IMR-90 (cell line): ENCODE data around the gene PSKH1. TPM values are rescaled to one million over a fixed set of nuclear protein-coding genes. Genes with fewer than 3 reads are reported as not detected.
A peak's percentile ranks its signal among the peaks of the same experiment; 100 is the strongest.

Experiments used
- ATAC-seq: fragments of 200-7000 bp; cut with Tn5 transposase; 2 replicates; pipeline ENCODE4 v1.9.1; 2020; ENCODE audit warnings: low read depth, mild to moderate bottlenecking, moderate library complexity
- BruUV-seq: library from RNA; stranded (reverse); fragments of 400-500 nt; replicated peaks from 2 replicates; lab custom pipeline; 2021; lab: Mats Ljungman, UMichigan
- CTCF ChIA-PET: fragments of 300-600 bp; formaldehyde crosslinking; extraction: SDS; loops from one replicate; lab custom pipeline; 2021; ENCODE audit warnings: antibody characterized with exemption; lab: Yijun Ruan, JAX
- POLR2A ChIA-PET: fragments of 300-600 bp; sonication (Branson Sonifier 250); formaldehyde crosslinking; loops from one replicate; lab custom pipeline; 2022; ENCODE audit warnings: antibody characterized with exemption; ENCODE audit not compliant: unreplicated experiment; lab: Charles Lee
- DNase-seq: peaks from one replicate; pipeline ENCODE4 v3.0.0; 2013
- H2AFZ ChIP-seq: replicated peaks from 2 replicates; pipeline ENCODE3; 2013; ENCODE audit warnings: low read length, mild to moderate bottlenecking; ENCODE audit not compliant: poor library complexity
- H2AK5ac ChIP-seq: 2 replicates; pipeline ENCODE4 v1.6.1; 2013; ENCODE audit warnings: low read depth, low read length, inconsistent platforms
- H2AK9ac ChIP-seq: replicated peaks from 2 replicates; pipeline ENCODE3; 2013; ENCODE audit warnings: mild to moderate bottlenecking, low read depth, low read length, moderate library complexity; ENCODE audit not compliant: poor library complexity
- H2BK120ac ChIP-seq: 2 replicates; pipeline ENCODE4 v1.6.1; 2013; ENCODE audit warnings: low read depth, low read length, inconsistent platforms
- H2BK15ac ChIP-seq: 3 replicates; pipeline ENCODE4 v1.6.1; 2013; ENCODE audit warnings: low read depth, low read length, inconsistent platforms
- H2BK20ac ChIP-seq: 2 replicates; pipeline ENCODE4 v1.6.1; 2013; ENCODE audit warnings: low read depth, mild to moderate bottlenecking, inconsistent platforms, low read length, moderate library complexity
- H2BK5ac ChIP-seq: 2 replicates; pipeline ENCODE4 v1.6.1; 2013; ENCODE audit warnings: mild to moderate bottlenecking, low read depth, low read length, inconsistent platforms; ENCODE audit not compliant: poor library complexity, severe bottlenecking
- H3K14ac ChIP-seq: replicated peaks from 2 replicates; pipeline ENCODE4 v1.6.1; 2013; ENCODE audit warnings: low read depth, low read length, inconsistent platforms
- H3K18ac ChIP-seq: 2 replicates; pipeline ENCODE4 v1.6.1; 2013; ENCODE audit warnings: low read depth, low read length, control low read depth
- H3K23ac ChIP-seq: 2 replicates; pipeline ENCODE4 v1.6.1; 2013; ENCODE audit warnings: low read depth, low read length, inconsistent platforms
- H3K27ac ChIP-seq: 2 replicates; pipeline ENCODE4 v1.5.1; 2013; ENCODE audit warnings: mild to moderate bottlenecking, control low read depth, low read length; ENCODE audit not compliant: insufficient read depth
- H3K27me3 ChIP-seq: 2 replicates; pipeline ENCODE4 v1.6.1; 2013; ENCODE audit warnings: low read length; ENCODE audit not compliant: control insufficient read depth, insufficient read depth
- H3K36me3 ChIP-seq: 2 replicates; pipeline ENCODE4 v1.6.1; 2013; ENCODE audit warnings: low read length, mixed read lengths; ENCODE audit not compliant: control insufficient read depth, insufficient read depth
- H3K4ac ChIP-seq: 2 replicates; pipeline ENCODE4 v1.6.1; 2013; ENCODE audit warnings: low read depth, low read length, inconsistent platforms
- H3K4me1 ChIP-seq: 2 replicates; pipeline ENCODE4 v1.6.1; 2013; ENCODE audit warnings: low read length, mixed read lengths; ENCODE audit not compliant: control insufficient read depth, insufficient read depth
- H3K4me2 ChIP-seq: 2 replicates; pipeline ENCODE4 v1.6.1; 2013; ENCODE audit warnings: low read depth, mild to moderate bottlenecking, control low read depth, low read length, moderate library complexity
- H3K4me3 ChIP-seq: 2 replicates; pipeline ENCODE4 v1.5.1; 2013; ENCODE audit warnings: low read depth, mild to moderate bottlenecking, control low read depth, low read length, moderate library complexity; ENCODE audit not compliant: insufficient read depth
- H3K56ac ChIP-seq: 2 replicates; pipeline ENCODE4 v1.6.1; 2013; ENCODE audit warnings: low read length, inconsistent platforms; ENCODE audit not compliant: insufficient read depth; ENCODE audit errors: extremely low read depth
- H3K79me1 ChIP-seq, 2 experiments: 2 replicates each; pipeline ENCODE4 v1.6.1; 2013; ENCODE audit warnings: low read length in 2 of 2, inconsistent platforms in 1 of 2, low read depth in 1 of 2
- H3K9ac ChIP-seq: 2 replicates; pipeline ENCODE4 v1.6.1; 2013; ENCODE audit warnings: low read depth, low read length, control low read depth
- H3K9me1 ChIP-seq: 2 replicates; pipeline ENCODE4 v1.6.1; 2013; ENCODE audit warnings: low read length, inconsistent platforms; ENCODE audit not compliant: insufficient read depth
- H3K9me3 ChIP-seq: 2 replicates; pipeline ENCODE4 v1.6.1; 2013; ENCODE audit warnings: low read length; ENCODE audit not compliant: control insufficient read depth, insufficient read depth
- H4K20me1 ChIP-seq: 2 replicates; pipeline ENCODE4 v1.6.1; 2013; ENCODE audit warnings: low read length, inconsistent platforms; ENCODE audit not compliant: insufficient read depth
- H4K5ac ChIP-seq: 2 replicates; pipeline ENCODE4 v1.6.1; 2013; ENCODE audit warnings: mild to moderate bottlenecking, low read depth, low read length, control low read depth
- H4K8ac ChIP-seq, 2 experiments: 2 replicates each; pipeline ENCODE4 v1.6.1; 2013; ENCODE audit warnings: low read depth in 2 of 2, low read length in 2 of 2, control low read depth in 1 of 2, inconsistent platforms in 1 of 2
- H4K91ac ChIP-seq: 2 replicates; pipeline ENCODE4 v1.6.1; 2013; ENCODE audit warnings: low read depth, low read length, inconsistent platforms; ENCODE audit not compliant: insufficient read depth
- CTCF ChIP-seq: conservative IDR thresholded peaks from 2 replicates; pipeline ENCODE4 v1.5.1; 2012; ENCODE audit warnings: mild to moderate bottlenecking, low read depth, low read length, improper control_type of control experiment
- FOS ChIP-seq: fragments of 150-350 bp; IDR thresholded peaks from 2 replicates; pipeline ENCODE4 v1.6.1; 2016; ENCODE audit warnings: low read depth, low read length
- RAD21 ChIP-seq: IDR thresholded peaks from 2 replicates; pipeline ENCODE4 v1.6.1; 2012; ENCODE audit warnings: low read length, improper control_type of control experiment
- SMC3 ChIP-seq: fragments of 150-350 bp; IDR thresholded peaks from 2 replicates; pipeline ENCODE4 v1.6.1; 2016; ENCODE audit warnings: low read depth, mild to moderate bottlenecking, antibody characterized with exemption, low read length, moderate library complexity
- WGBS, 2 experiments: methylation state at CpG; one replicate each; pipeline versions ENCODE4 v1.1.5 to v1.1.7; 2013; ENCODE audit warnings: missing lambda C conversion rate in 2 of 2; ENCODE audit not compliant: insufficient read length in 1 of 2; ENCODE audit errors: extremely low coverage in 2 of 2; 5-methylcytosine and 5-hydroxymethylcytosine counted together
- dilution Hi-C: fragments of 300-500 bp; cut with HindIII; formaldehyde crosslinking; loops from one replicate; pipeline ENCODE4 v1.14.3; 2018; ENCODE audit warnings: low sequenced_read_pairs; ENCODE audit not compliant: unreplicated experiment
- in situ Hi-C: fragments of 300-500 bp; cut with MboI; formaldehyde crosslinking; loops from 3 replicates; pipeline ENCODE4 v1.14.3; 2019; ENCODE audit warnings: low sequenced_read_pairs, inconsistent platforms, mixed read lengths
- intact Hi-C: fragments of 100-400 bp; cut with micrococcal nuclease; formaldehyde crosslinking; loops from 2 replicates; pipeline ENCODE4 v1.10.0; 2022
- polyA plus RNA-seq, 3 experiments: library from polyadenylated mRNA; depleted of rRNA; stranded (reverse); fragments of >200 nt; gene quantifications; 2 replicates each; pipeline ENCODE4 v1.2.3, GENCODE V29; 2012; ENCODE audit warnings: low replicate concordance in 1 of 3
- total RNA-seq: library from RNA; depleted of rRNA; stranded (reverse); fragments of >200 nt; gene quantifications from 2 replicates; pipeline ENCODE4 v1.2.3, GENCODE V29; 2012

Gene PSKH1
- total and polyA plus RNA-seq, 2 of the 4 experiments (the other 2 are of a cell fraction) = 11.5 to 26.7 TPM

- Histone ChIP-seq H3K4me2 (no peak overlapping the region), H2BK120ac (no peak overlapping the region), H4K8ac (no peak overlapping the region), H3K9me3 (no peaks in the 10 kb centered on the region), H2BK15ac (no peak overlapping the region), H3K36me3 (peaks cover 27% of the 10 kb centered on the region), H3K18ac (no peak overlapping the region), H3K9ac (no peak overlapping the region), H2AK5ac (no peak overlapping the region), H3K4me1 (no peaks in the 10 kb centered on the region), H4K5ac (no peak overlapping the region), H3K27ac (no peak overlapping the region), H4K91ac (no peak overlapping the region), H4K20me1 (peaks cover 34% of the 10 kb centered on the region), H3K4ac (no peak overlapping the region), H2AFZ (peak overlapping the region; percentile 86), H2BK20ac (no peak overlapping the region), H3K56ac (no peak overlapping the region), H3K4me3 (no peak overlapping the region), H3K14ac (no peak overlapping the region), H3K79me1 (peaks cover 5 to 22% of the 10 kb centered on the region in 2 experiments; a peak in 2 of 4 replicates), H3K23ac (no peak overlapping the region), H2BK5ac (no peak overlapping the region), H3K9me1 (no peaks in the 10 kb centered on the region), H2AK9ac (peak overlapping the region; percentile 87), H3K27me3 (no peaks in the 10 kb centered on the region)
- DNase-seq (peak; percentile 43), ATAC-seq (peak; percentile 92)
- in situ Hi-C loops = loop anchor here (5.0 to 25.0 kb wide), 3 partner anchors 116 to 391 kb away; partner anchors contain the start of gene RIPOR1
- BruUV-seq = TSS peak; percentile 26
- dilution Hi-C loops = no loop called here
- POLR2A ChIA-PET = interaction anchor here (0.5 kb wide), 1 partner anchor 109 kb away, joined by 3 read pairs; no protein-coding TSS in a partner anchor
- peak; percentile 87 for TF ChIP-seq CTCF
- TF ChIP-seq FOS = no peak
- TF ChIP-seq RAD21 = peak; percentile 94
- TF ChIP-seq SMC3 = peak; percentile 91
- CTCF ChIA-PET = interaction anchor here (0.6 to 1.0 kb wide), 3 partner anchors 26 to 246 kb away, joined by 3 read pairs; no protein-coding TSS in a partner anchor
- intact Hi-C loops = loop anchor here (1.0 to 2.0 kb wide), 5 partner anchors 45 to 407 kb away; partner anchors contain the start of gene THAP11
- 0% methylated on average over 1 of the region's 16 CpGs; no CpG with 5 or more reads in 1 of the 2 experiments for WGBS, 2 experiments
These were observed 35.7 kb downstream of the PSKH1 start for GRCh38 chr16:67928561-67929364.
